ENCODE results near the gene LDHB. TPM values are rescaled to one million over a fixed set of nuclear protein-coding genes. Genes with fewer than 3 reads are reported as not detected.
"Not testable (repeated sequence)": the region's sequence is repeated elsewhere in the genome, so short reads cannot be mapped to it uniquely, and the experiment has no call there.

The LDHB gene
- polyA plus RNA-seq, 1 donor from 2014 or later, result 429 TPM

DNA sequence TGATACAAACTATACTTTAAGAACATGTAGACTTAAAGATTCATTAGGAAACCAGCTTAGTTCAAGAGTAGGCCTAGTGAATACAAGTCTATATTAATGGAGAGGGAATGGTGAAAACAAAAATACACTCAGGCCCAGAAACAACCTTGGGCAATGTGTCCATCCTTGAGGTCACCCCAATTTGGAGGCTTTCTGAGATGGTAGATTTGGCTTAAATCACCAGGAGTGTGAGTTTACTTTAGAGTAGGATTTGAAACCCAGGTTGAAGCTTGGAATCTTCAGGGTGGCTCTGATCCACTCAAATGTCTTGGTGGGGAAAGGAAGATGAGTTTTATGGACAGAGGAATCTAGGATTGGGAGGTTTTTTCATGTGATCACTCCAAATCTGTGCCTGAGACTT, 10.5 kb downstream of the LDHB start:
- H3K27me3 Mint-ChIP-seq, result no peaks in the 10 kb centered on the region
- H3K9me3 Mint-ChIP-seq, result no peaks in the 10 kb centered on the region
- peak overlapping the region in 2 of 3 donors; percentile 19 to 77 for H3K27ac Mint-ChIP-seq
- H3K36me3 Mint-ChIP-seq, result peaks cover 9% of the 10 kb centered on the region
- H3K4me3 Mint-ChIP-seq, result no peak overlapping the region
- H3K4me1 Mint-ChIP-seq, result peaks cover 2 to 12% (median 11%) of the 10 kb centered on the region in 3 donors

GRCh38 chr12:21645041-21645500, 12.6 kb downstream of the LDHB start:
- H3K27me3 Mint-ChIP-seq, H3K36me3 Mint-ChIP-seq, H3K9me3 Mint-ChIP-seq, H3K4me1 Mint-ChIP-seq: not testable (repeated sequence)
- H3K27ac Mint-ChIP-seq, result peak overlapping the region in 2 of 3 donors; percentile 16 to 63
- peak overlapping the region in 1 of 4 donors; percentile 81 for H3K4me3 Mint-ChIP-seq

- Mint-ChIP-seq H3K4me1 (peaks cover 0 to 7% (median 5%) of the 10 kb centered on the region in 3 donors), H3K27ac (no peak overlapping the region)
Observed at GRCh38 chr12:21644516-21644915, 13.1 kb downstream of the LDHB start.

GRCh38 chr12:21643758-21644157, 13.9 kb downstream of the LDHB start:
- Mint-ChIP-seq H3K27me3 (no peaks in the 10 kb centered on the region), H3K4me3 (no peak overlapping the region), H3K4me1 (peaks cover 0 to 7% (median 5%) of the 10 kb centered on the region in 3 donors), H3K27ac (no peak overlapping the region), H3K9me3 (no peaks in the 10 kb centered on the region), H3K36me3 (peaks cover 8% of the 10 kb centered on the region)

More at GRCh38 chr12:21644516-21644915, 13.1 kb downstream of the LDHB start:
- H3K9me3 Mint-ChIP-seq, result no peaks in the 10 kb centered on the region
- H3K4me3 Mint-ChIP-seq, result no peak overlapping the region
- H3K36me3 Mint-ChIP-seq, result peaks cover 8% of the 10 kb centered on the region
- H3K27me3 Mint-ChIP-seq, result no peaks in the 10 kb centered on the region

GRCh38 chr12:21642707-21643389, 14.8 kb downstream of the LDHB start:
- H3K36me3 Mint-ChIP-seq, result peaks cover 8% of the 10 kb centered on the region
- H3K27me3 Mint-ChIP-seq, result no peaks in the 10 kb centered on the region
- H3K4me3 Mint-ChIP-seq, result no peak overlapping the region
- H3K27ac Mint-ChIP-seq, result no peak overlapping the region
- peaks cover 0 to 6% (median 5%) of the 10 kb centered on the region in 3 donors for H3K4me1 Mint-ChIP-seq
- no peaks in the 10 kb centered on the region for H3K9me3 Mint-ChIP-seq

GRCh38 chr12:21638054-21638891, 19.4 kb downstream of the LDHB start:
- H3K27me3 Mint-ChIP-seq, result no peaks in the 10 kb centered on the region
- peaks cover 0 to 2% (median 0%) of the 10 kb centered on the region in 3 donors for H3K9me3 Mint-ChIP-seq
- peaks cover 0 to 6% (median 5%) of the 10 kb centered on the region in 3 donors for H3K4me1 Mint-ChIP-seq
- peaks cover 2% of the 10 kb centered on the region for H3K36me3 Mint-ChIP-seq
- no peak overlapping the region for H3K4me3 Mint-ChIP-seq
- H3K27ac Mint-ChIP-seq, result no peak overlapping the region

GRCh38 chr12:21634245-21634644, 23.4 kb downstream of the LDHB start:
- Mint-ChIP-seq H3K27me3 (no peaks in the 10 kb centered on the region), H3K9me3 (peaks cover 0 to 2% (median 0%) of the 10 kb centered on the region in 3 donors), H3K27ac (no peak overlapping the region), H3K36me3 (no peaks in the 10 kb centered on the region), H3K4me3 (no peak overlapping the region), H3K4me1 (peaks cover 0 to 1% (median 0%) of the 10 kb centered on the region in 3 donors)

- Mint-ChIP-seq H3K36me3 (peaks cover 1% of the 10 kb centered on the region), H3K4me1 (peaks cover 0 to 1% (median 0%) of the 10 kb centered on the region in 3 donors), H3K9me3 (peaks cover 0 to 2% (median 2%) of the 10 kb centered on the region in 3 donors), H3K27ac (no peak overlapping the region), H3K4me3 (no peak overlapping the region), H3K27me3 (no peaks in the 10 kb centered on the region)
Observed at GRCh38 chr12:21631367-21631766, 26.3 kb downstream of the LDHB start.

DNA sequence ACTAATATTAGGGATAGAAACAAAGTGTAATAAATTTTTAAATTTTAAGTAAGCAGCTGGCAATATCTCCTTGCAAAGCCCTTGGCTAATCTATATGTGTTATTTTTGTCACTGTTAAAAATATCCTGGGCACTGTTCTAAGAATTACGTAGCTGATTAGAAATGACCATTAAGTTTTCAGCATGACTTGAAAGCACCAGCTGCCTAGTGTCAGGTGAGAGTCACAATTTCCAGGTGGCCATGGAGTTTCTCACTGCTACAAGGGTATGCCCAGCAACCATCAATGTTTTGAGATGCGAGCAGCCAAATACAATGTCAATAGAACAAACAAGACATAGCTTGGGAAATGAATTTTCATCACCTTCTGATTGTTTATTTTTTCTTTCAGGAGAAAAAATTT, 29.7 kb downstream of the LDHB start:
- Mint-ChIP-seq H3K27me3 (no peaks in the 10 kb centered on the region), H3K27ac (no peak overlapping the region), H3K4me1 (peaks cover 0 to 1% (median 0%) of the 10 kb centered on the region in 3 donors), H3K9me3 (peaks cover 0 to 2% (median 0%) of the 10 kb centered on the region in 3 donors), H3K4me3 (no peak overlapping the region), H3K36me3 (peaks cover 4% of the 10 kb centered on the region)

DNA sequence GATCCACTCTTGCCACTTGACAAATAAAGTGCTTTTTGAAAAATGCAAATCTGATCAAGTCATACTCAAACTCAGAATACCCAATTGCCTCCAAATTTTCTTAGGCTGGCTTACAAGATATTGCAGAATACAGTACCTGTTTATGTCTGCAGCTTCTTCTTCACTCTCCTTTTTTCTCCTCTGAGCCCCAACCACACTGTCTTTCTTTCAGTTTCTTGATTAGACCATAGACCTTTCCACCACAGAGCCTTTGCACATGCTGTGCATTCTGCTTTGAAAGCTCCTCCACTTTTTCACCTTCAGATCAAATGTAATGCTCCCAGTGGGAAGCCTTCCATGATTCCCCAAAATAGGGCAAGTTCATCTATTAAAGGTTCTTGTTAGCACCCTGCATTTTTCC, 39.1 kb downstream of the LDHB start:
- Mint-ChIP-seq H3K36me3 (peaks cover 5% of the 10 kb centered on the region), H3K4me1 (peaks cover 11 to 14% (median 14%) of the 10 kb centered on the region in 3 donors), H3K9me3 (no peaks in the 10 kb centered on the region), H3K27ac (no peak overlapping the region), H3K27me3 (no peaks in the 10 kb centered on the region), H3K4me3 (peak overlapping the region in 1 of 4 donors; percentile 3)

GRCh38 chr12:21617030-21617429, 40.6 kb downstream of the LDHB start:
- peaks cover 11 to 14% (median 14%) of the 10 kb centered on the region in 3 donors for H3K4me1 Mint-ChIP-seq
- no peaks in the 10 kb centered on the region for H3K27me3 Mint-ChIP-seq
- H3K27ac Mint-ChIP-seq, result no peak overlapping the region
- peaks cover 3% of the 10 kb centered on the region for H3K36me3 Mint-ChIP-seq
- H3K4me3 Mint-ChIP-seq, result no peak overlapping the region
- no peaks in the 10 kb centered on the region for H3K9me3 Mint-ChIP-seq

DNA sequence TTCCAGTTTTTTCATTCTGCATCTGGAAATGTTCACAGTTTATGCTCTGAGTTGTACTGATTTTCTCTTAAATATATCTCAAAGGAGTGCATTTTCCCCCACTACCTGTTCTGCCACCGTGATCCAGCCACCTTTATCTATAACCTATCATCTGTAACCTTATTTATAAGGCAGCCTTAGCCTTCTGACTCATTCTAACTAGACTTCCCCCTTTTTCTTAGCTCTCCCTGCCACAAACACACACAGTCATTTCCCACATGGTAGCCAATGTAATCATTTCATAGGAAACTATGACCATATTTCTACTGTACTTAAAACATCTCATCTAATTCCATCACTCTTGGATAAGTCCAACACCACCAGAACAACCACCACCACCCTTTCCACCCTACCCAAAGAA, 42.2 kb downstream of the LDHB start:
- peak overlapping the region in 1 of 3 donors; percentile 60 for H3K27ac Mint-ChIP-seq
- H3K36me3 Mint-ChIP-seq, result peaks cover 3% of the 10 kb centered on the region
- H3K4me1 Mint-ChIP-seq, result peaks cover 11 to 14% (median 14%) of the 10 kb centered on the region in 3 donors
- H3K27me3 Mint-ChIP-seq, result no peaks in the 10 kb centered on the region
- H3K4me3 Mint-ChIP-seq, result peak overlapping the region in 1 of 4 donors; percentile 2
- no peaks in the 10 kb centered on the region for H3K9me3 Mint-ChIP-seq

DNA sequence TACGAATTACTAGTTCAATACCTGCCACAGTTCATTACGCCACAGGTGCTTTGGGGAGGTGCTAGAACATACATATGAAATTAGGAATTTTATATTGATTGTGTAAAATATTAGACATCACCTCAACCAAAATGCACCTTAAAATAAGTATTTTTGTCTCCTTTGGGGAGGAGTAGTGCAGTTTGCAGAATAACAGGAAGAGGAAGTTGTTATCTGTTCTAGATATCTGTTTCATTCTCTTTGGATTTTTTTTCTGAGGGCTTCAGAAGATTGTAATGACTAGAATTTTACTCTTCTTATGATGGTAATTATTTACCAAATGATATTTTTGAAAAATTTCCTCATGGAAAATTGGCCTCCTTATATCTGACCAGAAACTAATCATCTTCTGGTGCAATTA, 43.1 kb downstream of the LDHB start:
- Mint-ChIP-seq H3K9me3 (no peaks in the 10 kb centered on the region), H3K27me3 (no peaks in the 10 kb centered on the region), H3K4me1 (peaks cover 11 to 14% (median 14%) of the 10 kb centered on the region in 3 donors), H3K27ac (peak overlapping the region in 1 of 3 donors; percentile 11), H3K36me3 (no peaks in the 10 kb centered on the region), H3K4me3 (peak overlapping the region in 1 of 4 donors; percentile 6)

GRCh38 chr12:21613931-21614330, 43.7 kb downstream of the LDHB start:
- Mint-ChIP-seq H3K27me3 (no peaks in the 10 kb centered on the region), H3K36me3 (no peaks in the 10 kb centered on the region), H3K27ac (no peak overlapping the region), H3K4me3 (no peak overlapping the region), H3K4me1 (peaks cover 11 to 14% (median 14%) of the 10 kb centered on the region in 3 donors), H3K9me3 (no peaks in the 10 kb centered on the region)

DNA sequence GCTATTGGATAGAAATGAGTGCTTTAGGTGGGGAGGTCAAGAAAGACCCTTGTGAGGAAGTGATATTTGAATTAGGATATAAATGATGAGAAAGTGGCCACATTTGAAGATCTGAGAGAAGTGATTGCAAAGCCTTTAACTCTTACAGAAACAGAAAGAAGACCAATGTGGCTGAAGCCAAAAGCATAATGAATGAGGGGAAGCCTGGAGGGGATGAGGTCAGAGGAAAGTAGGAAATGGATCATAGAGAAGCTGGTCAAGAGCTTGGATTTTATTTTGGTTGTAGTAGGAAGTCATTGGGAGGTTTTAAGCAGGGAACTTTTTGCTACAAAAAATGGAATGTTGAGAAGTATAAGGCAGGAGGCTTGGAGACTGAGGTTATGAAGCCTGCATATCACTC, 49.4 kb downstream of the LDHB start:
- Mint-ChIP-seq H3K27me3 (no peaks in the 10 kb centered on the region), H3K27ac (no peak overlapping the region), H3K4me1 (no peaks in the 10 kb centered on the region), H3K4me3 (no peak overlapping the region), H3K9me3 (no peaks in the 10 kb centered on the region), H3K36me3 (no peaks in the 10 kb centered on the region)

Measured in IgD-negative memory B cell (primary cell).